ENCODE data around the gene EVA1C.

The EVA1C gene

GRCh38 chr21:32562426-32562825 lies 149.9 kb downstream of the EVA1C start:
- no peak for DNase-seq (ENCODE audit: low spot score)

GRCh38 chr21:32562915-32563314 lies 150.4 kb downstream of the EVA1C start:
- no peak for DNase-seq (ENCODE audit: low spot score)
